HepG2 (cell line): Measurements from ENCODE around the gene CELSR3.

Experiments used
- ATF1 ChIP-seq: IDR thresholded peaks from 2 replicates; pipeline ENCODE4 v1.6.1; 2016; ENCODE audit warnings: mild to moderate bottlenecking, control low read depth
- NR2F1 ChIP-seq, 2 experiments: fragments of 450-650 bp in 1 of 2; formaldehyde crosslinking in 1 of 2; IDR thresholded peaks; 2 replicates each; pipeline versions ENCODE4 v1.5.0 to v1.6.1; 2016 to 2020; ENCODE audit warnings: mild to moderate bottlenecking in 1 of 2, missing compliant biosample characterization in 1 of 2, missing genetic modification reagents in 1 of 2, moderate library complexity in 1 of 2
- POLR2A ChIP-seq, 2 experiments: IDR thresholded peaks; 2 replicates each; pipeline ENCODE4 v1.6.1; 2011; ENCODE audit warnings: low read depth in 2 of 2, low read length in 2 of 2, mild to moderate bottlenecking in 1 of 2, moderate library complexity in 1 of 2; ENCODE audit not compliant: insufficient read depth in 1 of 2
- TBP ChIP-seq: sonication (generic); formaldehyde crosslinking; IDR thresholded peaks from 2 replicates; pipeline ENCODE4 v1.5.0; 2020; ENCODE audit warnings: missing genetic modification reagents
- ZNF788 ChIP-seq: sonication (generic); formaldehyde crosslinking; IDR thresholded peaks from 2 replicates; pipeline ENCODE4 v1.5.0; 2020; ENCODE audit warnings: mild to moderate bottlenecking, missing genetic modification reagents, borderline replicate concordance

- TF ChIP-seq TBP: no peak
- no peak for TF ChIP-seq POLR2A (IDR thresholded peaks at IDR 0.05; ENCODE audit: insufficient read depth in 1 of 2, low read depth in 2 of 2, low read length in 2 of 2)
- no peak for TF ChIP-seq NR2F1 (CRISPR knock-in tag; IDR thresholded peaks at IDR 0.05)
- TF ChIP-seq ZNF788: no peak
- TF ChIP-seq ATF1: no peak
These were observed 32.1 kb upstream of the CELSR3 start for GRCh38 chr3:48694610-48695392.
